Measurements from ENCODE around the gene MSRB1.
"Not testable (repeated sequence)": the region's sequence is repeated elsewhere in the genome, so short reads cannot be mapped to it uniquely, and the experiment has no call there.

Gene MSRB1

DNA sequence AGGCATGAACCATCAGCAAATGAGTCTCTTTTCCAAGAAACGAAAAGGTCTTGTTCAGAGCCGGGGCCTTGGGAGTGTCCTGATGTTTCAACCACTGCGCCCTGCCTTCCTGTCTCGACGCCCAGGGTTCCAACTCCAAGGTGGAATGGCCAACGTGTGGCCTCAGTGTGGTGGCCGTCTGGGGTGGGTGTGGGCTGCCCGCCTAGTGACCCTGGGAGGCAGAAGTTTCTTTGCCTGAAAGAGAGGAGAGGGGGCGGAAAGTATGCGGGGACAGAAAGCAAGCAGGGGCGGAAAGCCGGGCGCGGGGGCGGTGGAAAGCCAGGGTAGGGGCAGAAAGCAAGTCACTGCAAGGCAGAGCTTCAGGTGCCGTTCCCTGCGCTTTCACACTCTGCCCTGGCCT, 4.1 kb downstream of the MSRB1 start:
- no peak for DNase-seq (ENCODE audit: low read depth in 2 of 2)

DNA sequence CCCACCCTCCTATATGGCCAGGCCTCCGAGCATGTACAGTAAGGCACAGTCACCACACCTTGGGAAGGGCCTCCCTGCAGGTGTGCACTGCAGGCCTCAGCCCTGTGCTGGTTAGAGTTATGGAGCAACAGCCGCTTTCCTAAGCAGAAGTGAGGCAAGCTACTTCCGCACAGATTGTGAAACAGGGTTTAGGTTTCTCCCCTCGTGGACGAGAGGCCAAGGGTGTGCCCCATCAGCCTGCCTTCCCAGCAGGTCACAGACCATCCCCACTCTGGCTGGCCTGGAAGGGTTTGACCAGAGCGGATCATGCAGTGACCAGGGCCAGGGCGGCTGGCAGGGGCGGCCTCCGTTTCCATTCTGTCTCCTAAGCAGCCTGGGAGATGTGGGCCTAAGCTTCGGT, 4.7 kb downstream of the MSRB1 start:
- no peak for DNase-seq (ENCODE audit: low read depth in 2 of 2)

DNA sequence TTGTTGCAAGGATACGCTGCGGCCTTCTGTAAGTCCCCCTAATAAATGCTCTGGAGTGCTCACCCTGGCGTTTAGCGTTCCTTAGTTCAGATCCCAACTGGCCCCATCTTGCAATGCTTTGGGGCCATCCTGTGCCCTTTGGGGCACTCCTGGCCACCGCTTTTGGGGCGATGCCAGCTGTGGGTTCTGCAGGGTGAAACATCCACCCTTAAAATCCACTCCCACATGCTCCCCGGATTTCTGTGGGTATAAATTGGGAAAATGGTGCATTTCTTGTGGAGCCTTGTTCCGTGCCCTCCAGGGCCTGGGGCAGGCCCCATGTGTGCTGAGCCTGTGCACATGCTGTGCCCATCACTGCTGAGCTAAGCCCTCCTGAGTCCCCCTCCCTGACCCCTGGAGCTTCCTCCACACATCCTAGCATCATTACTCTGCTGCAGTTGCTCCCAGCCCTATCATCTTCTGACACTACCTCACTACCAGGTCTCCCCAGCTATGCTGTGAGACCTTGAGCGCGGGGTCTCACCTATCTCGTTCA, 6.0 kb downstream of the MSRB1 start:
- no peak for DNase-seq (ENCODE audit: low read depth in 2 of 2)

DNA sequence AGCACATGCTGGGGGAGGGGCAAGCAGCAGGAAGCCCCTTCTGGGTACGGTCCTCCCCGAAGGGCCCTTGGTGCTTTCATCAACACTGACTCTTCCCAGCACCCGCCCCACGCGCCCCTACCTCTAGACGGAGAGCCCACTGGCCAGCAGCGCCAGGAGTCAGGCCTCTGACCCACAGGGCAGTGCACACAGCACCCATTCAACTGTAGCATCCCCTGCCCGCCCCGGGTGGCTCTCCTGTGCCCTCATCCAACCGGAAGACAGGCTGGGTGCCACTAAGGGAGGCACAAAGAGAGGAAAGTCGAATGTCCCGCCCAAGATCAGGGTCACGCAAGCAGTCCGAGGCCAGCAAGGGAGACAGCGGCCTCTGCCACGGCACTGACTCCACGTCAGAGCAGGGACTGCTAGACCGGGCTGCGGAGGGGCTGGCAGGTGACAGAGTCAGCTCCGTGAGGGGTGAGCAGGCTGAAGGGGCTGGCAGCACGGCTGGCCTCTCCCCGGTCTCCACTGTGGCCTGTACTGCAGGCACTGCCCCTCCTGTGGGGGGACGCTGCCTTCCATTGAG, 9.8 kb downstream of the MSRB1 start:
- DNase-seq (ENCODE audit: low read depth in 2 of 2): no peak

DNA sequence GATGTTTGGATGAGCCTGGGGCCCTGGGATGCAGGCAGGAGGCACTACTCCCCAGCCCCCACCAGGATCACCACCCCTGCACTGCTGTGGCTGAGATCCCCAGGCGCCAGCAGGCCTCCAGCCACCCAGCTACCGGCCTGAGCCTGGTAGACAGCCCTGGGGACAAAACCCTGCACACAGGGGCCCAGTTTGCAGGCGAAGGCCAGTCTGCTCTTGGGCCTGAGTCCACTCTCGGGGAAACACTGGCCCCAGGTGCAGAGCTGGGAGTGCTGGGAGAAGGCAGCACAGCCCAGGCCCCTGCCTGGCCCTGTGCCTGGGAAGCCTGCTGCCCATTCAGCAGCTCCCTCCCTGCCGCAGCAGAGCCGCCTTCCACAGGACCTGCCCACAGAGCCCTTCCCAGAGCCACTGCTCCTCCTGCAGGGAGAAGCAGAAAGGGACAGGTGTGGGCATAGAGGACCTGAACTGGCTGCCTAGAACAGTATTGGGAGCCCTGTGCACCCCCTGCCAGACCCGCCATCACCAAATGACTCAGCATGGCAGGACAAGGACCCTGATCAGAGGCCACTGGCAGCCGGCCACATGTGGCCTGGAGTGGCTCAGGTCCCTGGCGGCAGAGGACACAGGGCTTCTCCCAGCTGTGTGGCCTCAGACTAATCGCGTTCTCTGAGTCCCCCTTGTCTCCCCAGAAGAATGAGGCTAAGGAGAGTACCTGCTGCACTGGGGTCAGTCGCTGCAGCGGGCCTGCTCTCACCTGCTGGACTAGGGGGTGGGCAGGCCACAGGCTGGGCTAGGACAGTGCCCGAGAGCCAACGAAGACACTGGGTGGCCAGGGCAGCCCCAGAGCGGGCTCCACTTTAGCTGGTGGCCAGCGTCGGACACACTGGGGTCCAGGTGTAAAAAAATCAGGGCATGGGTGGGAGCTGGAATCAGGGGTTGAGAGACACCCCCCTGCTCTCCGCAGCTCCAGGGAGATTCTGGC, 10.7 kb downstream of the MSRB1 start:
- DNase-seq (ENCODE audit: low read depth in 2 of 2): no peak

DNA sequence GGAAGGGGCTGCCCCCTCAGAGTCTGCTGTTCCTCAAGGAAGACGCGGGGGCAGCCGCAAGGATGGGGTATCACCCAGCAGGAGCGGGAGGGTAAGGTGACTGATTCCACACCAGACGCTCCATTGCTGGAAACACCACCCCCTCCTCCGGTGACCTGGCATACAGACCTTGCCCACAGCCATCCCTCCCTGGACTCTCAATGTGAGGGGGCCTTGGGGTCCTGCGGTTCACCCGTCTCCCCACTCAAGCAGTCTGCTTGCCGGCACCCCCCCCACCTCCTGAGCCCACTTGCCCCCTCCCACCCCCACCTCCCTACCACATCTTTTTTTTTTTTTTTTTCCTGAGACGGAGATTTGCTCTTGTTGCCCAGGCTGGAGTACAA, 12.7 kb downstream of the MSRB1 start:
- DNase-seq (ENCODE audit: low read depth in 2 of 2): no peak

DNA sequence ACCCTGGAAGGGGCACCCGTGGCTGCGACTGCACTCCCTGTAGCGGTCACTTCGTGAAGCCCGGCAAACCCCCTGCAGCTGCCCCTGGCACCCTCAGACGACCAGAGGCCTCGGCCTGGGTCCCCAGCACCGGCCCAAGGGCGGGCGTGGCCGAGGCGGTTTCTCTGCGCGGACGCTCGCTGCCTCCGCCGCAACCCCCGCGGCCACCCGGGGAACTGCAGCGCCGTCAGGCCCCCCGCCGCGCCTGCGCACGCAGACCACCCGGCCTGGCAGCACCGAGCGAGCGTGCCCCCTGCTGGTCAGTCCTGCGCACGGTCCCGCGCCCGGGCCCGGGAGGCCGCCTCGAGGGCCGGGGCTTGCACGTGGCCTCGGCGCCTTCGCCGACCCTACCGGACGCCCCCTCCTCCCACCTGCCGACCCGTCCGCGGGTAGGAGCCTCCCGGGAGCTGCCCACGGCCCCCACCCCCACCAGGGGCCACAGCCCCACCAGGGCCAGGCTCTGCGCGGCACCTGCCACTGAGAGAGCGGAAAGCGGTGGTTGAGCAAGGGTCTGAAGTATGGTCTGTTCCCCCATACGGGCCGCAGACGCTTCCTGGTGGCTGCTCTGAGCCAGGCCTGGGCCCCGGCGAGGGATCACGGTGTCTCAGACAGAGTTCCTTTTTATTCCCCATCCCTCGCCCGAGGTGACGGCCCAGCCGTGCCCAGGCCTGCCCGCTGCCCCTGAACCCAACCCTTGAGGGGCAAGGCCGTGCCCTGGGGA, 13.2 kb downstream of the MSRB1 start:
- peak; percentile 79 to 84 for DNase-seq (ENCODE audit: low read depth in 2 of 2)

DNA sequence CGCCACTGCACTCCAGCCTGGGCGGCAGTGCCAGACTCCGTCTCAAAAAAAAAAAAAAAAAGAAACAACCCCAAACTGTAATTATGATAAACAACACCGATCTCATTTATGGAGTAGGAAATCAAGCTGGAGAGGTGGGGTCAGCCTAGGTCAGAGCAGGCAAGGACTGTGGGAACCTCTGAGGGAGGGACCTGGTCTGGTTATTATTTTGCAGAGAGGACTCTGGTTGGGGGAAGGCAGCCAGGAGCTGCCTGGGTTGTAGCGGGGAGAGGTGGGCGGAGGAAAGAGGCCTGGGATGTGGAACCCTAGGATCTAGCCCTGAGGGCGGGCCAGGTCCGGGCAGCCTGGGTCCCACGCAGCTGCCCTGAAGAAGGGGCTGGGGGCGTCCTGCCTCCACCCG, 13.9 kb downstream of the MSRB1 start:
- DNase-seq (ENCODE audit: low read depth in 2 of 2): no peak

DNA sequence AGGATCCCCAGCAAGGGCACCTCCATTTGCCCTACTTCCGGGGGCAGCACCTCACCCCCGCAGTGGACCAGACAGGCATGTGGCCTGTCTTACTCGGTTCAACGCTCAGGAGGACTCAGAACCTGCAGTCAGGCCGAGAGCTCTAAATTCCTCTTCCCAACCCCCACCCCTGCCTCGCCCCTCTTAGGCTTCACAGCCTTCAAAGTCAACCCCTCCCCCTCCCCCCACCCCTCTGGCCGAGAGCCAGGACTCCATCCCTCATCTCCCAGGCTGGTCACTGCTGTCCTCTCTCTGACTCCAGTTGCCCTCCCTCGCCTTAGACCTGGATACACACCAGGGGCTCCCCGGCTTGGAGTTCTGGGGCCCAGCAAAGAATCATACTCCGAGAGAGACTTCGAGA, 16.7 kb downstream of the MSRB1 start:
- no peak for DNase-seq (ENCODE audit: low read depth in 2 of 2)

DNA sequence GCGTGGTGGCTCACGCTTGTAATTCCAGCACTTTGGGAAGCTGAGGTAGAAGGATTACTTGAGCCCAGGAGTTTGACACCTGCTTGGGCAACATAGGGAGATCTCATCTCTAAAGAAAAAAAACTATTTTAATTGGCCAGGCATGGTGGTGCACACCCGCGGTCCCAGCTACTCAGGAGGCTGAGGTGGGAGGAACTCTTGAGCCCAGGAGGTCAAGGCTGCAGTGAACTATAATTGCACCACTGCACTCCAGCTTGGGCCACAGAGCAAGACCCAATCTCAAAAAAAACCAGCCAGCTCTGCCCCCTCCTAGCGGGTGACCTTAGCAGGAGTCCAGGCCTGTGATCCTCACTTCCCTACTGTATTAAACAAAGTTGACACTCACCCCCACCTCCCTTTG, 18.9 kb downstream of the MSRB1 start:
- DNase-seq (ENCODE audit: low read depth in 2 of 2): no peak

DNA sequence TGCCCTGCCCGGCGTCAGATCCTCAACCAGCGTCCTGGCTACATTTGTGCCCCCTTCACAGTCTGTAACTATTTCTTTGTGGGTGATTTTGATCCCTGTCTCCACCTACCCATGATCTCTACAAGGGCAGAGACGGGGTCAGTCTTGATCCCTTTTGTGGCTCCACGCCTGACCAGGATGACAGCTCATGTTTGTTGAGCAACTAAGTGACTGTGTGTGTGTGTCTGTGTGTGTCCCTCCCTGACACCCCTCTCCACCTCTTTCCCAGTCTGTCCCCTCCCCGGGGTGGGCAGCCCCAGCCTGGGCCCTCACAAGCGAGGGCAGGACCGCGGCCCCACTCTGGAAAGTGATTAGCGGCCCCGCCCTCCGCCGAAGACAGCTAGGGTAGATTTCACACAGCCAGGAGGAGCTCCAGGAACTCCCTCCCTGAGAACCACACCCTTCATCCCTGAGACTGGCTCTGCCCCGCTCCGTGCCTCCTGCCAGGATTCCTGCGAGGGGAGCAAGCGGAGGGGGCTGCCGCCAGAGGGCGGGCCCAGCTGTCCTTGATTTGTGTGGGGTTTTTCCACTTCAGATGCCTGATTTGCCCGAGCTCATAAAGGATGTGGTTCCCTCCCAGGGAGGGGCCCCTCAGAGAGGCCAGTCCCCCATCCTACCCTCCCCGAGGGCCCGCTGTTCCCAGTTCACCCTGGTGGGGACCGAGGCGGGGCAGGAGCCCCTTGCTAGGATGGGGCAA, 19.5 kb downstream of the MSRB1 start:
- DNase-seq (ENCODE audit: low read depth in 2 of 2): no peak

DNA sequence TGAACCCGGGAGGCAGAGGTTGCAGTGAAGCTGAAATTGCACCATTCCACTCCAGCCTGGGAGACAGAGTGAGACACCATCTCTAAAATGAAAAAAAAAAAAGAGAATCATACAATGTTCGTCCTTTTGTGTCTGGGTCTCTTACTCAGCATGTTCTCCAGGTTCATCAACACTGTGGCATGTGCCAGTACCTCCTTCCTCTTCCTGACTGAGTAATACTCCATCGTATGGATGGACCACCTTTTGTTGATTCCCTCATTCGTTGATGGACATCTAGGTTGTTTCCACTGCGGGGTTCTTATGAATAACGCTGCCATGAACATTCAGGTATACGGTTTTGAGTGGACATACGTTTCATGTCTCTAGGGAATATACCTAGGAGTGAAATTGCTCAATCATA, 20.6 kb downstream of the MSRB1 start:
- DNase-seq (ENCODE audit: low read depth in 2 of 2): no peak

DNA sequence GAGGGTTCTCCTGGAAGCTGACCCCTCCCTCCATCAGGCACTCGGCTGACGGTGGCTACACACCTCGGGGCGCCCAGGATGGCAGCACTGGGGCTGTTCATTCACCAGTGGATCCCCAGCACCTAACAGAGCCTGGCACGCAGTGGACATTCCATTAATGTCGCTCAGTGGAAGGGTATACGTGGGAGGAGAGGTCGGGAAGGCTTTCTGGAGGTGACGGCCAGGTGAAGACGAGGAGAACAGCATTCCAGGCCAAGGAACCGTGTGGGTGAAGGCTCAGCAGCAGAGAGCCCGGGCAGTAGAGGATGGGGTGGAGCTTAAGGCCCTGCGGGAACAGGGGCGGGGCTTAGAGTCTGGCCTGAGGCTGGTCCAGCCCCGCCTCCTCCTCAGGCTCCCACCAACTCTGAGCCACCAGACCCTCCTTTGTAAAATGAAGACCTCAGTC, 22.2 kb downstream of the MSRB1 start:
- DNase-seq (ENCODE audit: low read depth in 2 of 2): no peak

DNA sequence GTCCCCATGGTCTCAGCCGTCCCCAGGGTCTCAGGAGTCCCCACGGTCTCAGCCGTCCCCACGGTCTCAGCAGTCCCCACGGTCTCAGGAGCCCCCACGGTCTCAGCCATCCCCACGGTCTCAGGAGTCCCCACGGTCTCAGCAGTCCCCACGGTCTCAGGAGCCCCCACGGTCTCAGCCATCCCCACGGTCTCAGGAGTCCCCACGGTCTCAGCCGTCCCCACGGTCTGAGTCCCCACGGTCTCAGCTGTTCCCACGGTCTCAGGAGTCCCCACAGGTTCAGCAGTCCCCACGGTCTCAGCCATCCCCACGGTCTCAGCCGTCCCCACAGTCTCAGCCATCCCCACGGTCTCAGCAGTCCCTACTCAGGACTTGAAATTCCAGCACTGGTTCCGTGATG, 22.9 kb downstream of the MSRB1 start:
- not testable (repeated sequence) for DNase-seq (ENCODE audit: low read depth in 2 of 2)

DNA sequence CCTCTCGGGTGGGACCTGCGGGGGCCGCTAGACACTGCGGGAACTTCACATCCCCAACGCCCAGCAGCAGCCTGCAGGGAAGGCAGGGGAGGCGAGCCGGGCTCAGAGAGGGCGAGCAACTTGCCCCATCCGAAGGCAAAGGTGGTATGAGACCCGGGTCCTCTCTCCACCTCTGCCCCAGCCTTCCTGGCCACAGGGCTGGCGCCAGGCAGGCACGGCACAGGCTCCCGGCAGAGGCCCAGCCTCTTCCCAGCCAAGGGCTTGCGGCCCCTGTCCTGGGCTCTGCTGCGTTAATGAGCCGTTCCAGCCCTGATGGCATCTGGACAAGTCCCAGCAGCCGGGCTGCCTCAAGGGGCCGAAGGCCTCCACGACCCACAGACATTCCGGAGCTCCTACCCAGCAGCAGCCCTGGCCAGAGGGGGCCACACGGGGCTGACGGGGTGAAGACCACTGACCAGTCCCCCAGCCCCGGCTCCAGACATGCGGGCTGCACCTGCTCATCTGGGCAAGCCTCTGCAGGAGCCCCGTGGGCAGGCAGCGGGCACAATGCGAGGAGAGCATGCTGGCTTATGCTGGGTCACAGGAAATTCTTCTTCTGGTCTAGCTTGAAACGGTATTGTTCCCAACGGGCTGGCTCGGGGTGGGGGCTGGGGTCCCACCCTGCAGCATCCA, 23.5 kb downstream of the MSRB1 start:
- DNase-seq (ENCODE audit: low read depth in 2 of 2): no peak

DNA sequence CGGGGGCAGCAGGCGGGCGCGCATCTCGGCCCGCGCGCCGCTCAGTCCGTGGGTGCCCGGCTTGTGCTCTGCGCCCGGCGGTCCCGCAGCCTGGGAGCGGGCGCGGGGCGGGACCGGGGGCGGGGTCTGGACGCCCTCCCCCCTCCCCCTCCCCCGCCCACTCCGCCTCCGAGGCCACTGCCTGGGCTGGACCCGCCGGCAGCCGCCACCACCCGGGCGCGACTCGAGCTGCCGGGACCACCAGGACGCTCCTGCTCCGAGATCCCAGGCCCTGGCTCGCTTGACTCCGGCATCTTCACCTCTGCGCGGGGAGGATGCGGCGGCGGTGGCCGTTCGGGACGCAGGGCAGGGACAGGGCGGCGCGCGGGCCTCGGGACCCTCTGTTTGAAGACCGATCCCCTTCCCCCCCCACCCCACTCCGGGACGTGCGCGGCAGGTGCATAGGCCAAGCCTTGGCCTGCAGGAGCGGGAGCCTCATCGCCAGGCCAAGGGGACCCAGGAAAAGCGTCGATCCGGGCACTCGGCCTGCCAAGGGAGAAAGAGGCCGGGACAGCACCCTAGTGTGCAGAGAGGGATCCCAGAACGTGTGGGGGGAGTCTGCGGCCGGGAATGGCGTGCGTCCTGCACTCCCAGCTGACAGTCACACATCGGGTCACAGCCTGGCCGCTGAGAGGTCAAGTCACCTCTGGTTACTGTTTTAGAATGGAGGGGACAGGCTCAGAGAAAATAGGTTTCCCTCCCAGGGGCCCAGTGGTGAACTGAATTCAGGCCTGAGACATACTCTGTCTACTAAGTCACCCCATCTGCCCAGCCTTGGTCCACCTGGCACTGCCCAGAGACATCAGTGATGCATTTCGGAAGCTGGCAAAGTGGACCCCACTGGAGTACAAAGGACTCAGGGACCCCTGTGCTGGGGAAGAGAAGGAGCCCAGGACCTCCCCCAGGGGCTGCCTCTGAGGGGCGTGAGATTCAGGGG, 24.4 kb downstream of the MSRB1 start, which contains the start of gene HS3ST6:
Gene HS3ST6, minus strand, starts transcription at position 65 of the 976 bp plus-strand sequence. CDS start 92 bp downstream, outside the sequence.
- no peak for DNase-seq (ENCODE audit: low read depth in 2 of 2)

DNA sequence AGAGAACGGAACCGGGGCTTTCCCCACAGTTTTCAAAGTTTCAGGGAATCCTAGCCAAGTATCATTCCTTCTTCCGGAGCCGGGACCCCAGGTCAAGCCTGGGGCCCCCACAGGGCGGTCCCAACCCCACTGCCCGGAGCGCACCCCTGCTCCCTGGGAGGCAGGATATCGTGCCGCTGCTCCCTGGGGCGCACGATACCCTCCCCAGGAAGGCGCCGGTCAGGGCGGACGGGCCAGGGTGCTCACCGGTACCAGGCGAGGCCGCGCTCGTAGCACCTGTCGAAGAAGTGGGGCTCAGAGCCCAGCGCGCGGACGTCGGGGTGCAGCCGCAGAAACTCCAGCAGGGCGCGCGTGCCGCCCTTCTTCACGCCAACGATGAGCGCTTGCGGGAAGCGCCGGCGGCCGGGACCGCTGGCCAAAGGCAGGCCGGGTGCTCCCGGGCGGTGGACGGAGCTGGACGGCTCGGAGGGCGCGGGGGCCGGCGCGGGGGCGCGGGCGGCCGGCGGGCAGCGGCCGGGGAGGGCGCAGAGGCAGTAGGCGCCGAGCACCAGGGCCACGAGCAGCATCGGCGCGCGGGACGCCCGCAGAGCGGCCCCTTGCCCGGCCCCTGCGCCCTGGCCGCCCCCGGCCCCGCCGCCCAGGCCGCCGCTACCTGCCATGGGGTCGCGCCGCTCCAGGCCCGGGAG, 25.2 kb downstream of the MSRB1 start:
- DNase-seq (ENCODE audit: low read depth in 2 of 2): no peak

DNA sequence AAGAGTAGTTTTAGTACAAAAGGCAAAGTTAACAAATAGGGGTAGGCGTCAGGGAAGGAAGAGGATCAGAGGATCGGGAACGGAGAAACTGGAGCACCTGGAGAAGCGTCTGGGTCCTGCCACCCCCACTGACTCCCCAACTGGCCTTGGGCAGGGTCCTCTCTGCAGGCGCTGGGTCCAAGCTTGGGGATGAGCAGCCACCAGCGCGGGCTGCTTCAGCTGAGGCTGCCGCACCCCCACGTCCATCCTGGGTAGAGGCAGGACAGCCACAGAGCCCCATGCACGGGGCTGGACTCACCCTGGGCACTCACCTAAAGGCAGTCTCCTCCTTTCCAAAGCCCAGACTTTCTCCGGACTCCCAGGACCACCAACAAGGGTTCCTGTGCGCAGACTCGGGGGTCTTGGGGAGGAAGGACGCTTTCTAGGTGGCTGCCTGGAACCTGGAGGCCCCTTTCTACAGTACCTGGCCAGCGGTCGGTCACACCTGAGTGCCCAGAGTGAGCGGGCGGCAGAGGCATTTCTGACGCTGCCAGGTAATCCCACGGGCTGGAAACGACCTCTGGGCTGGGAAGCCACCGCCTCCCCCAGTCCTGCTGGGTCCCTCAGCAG, 25.8 kb downstream of the MSRB1 start:
- no peak for DNase-seq (ENCODE audit: low read depth in 2 of 2)

DNA sequence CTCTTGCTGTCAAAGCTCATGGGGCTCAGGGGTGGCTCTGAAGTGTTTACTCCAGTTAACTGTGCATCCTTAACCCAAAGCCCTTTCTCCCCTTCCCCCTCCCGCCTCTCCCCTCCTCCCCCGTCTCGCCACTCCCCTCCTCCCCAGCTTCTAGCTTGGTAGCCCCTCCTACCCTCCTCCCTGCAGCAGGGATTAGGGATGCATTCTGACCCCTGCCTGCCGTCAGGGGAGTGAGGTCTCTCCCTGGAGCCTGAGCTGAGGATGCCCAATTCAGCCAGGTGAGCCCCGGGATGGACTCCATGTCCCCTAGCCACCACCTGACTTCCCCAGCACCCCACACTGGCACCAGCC, 26.4 kb downstream of the MSRB1 start:
- no peak for DNase-seq (ENCODE audit: low read depth in 2 of 2)
